Common myeloid progenitor, CD34-positive (primary cell): ENCODE measurements around the gene TCF12.

Experiments used
- CTCF ChIA-PET: fragments of 350-600 bp; sonication (Branson Sonifier 250); formaldehyde crosslinking; loops from one replicate; lab custom pipeline; 2021; ENCODE audit warnings: antibody characterized with exemption; lab: Charles Lee
- POLR2A ChIA-PET: fragments of 350-600 bp; sonication (Branson Sonifier 250); formaldehyde crosslinking; loops from one replicate; lab custom pipeline; 2021; ENCODE audit warnings: antibody characterized with exemption; lab: Charles Lee
- DNase-seq, 3 donors: peaks; one replicate each; pipeline versions ENCODE4 v3.0.0 to v3.0.0-alpha.2; 2013
- H3K27ac ChIP-seq, 2 experiments: 1 replicate in 1 of 2; 2 replicates in 1 of 2; pipeline ENCODE4 v1.7.0; 2013; ENCODE audit warnings: inconsistent platforms in 2 of 2, low read length in 2 of 2, mild to moderate bottlenecking in 2 of 2, low read depth in 1 of 2, moderate library complexity in 1 of 2; ENCODE audit not compliant: severe bottlenecking in 2 of 2, insufficient read depth in 1 of 2, poor library complexity in 1 of 2
- H3K27me3 ChIP-seq, 5 experiments: replicated peaks in 2 of 5; 1 replicate in 3 of 5; 2 replicates in 2 of 5; pipeline versions ENCODE4 v1.6.1 to v1.7.0; 2013; ENCODE audit warnings: low read length in 4 of 5, mild to moderate bottlenecking in 2 of 5, moderate library complexity in 2 of 5, inconsistent platforms in 1 of 5; ENCODE audit not compliant: insufficient read depth in 5 of 5, control insufficient read depth in 4 of 5
- H3K36me3 ChIP-seq, 4 experiments: 1 replicate in 2 of 4; 2 replicates in 2 of 4; pipeline versions ENCODE4 v1.6.1 to v1.7.0; 2013; ENCODE audit warnings: low read length in 3 of 4, control low read depth in 1 of 4, mild to moderate bottlenecking in 1 of 4; ENCODE audit not compliant: control insufficient read depth in 4 of 4, insufficient read depth in 4 of 4
- H3K4me1 ChIP-seq, 4 experiments: 1 replicate in 3 of 4; 2 replicates in 1 of 4; pipeline versions ENCODE4 v1.6.1 to v1.7.1; 2013; ENCODE audit warnings: low read length in 3 of 4, mild to moderate bottlenecking in 3 of 4, control low read depth in 1 of 4, inconsistent platforms in 1 of 4, moderate library complexity in 1 of 4; ENCODE audit not compliant: control insufficient read depth in 4 of 4, insufficient read depth in 4 of 4; ENCODE audit errors: control extremely low read depth in 1 of 4
- H3K4me3 ChIP-seq, 7 experiments: 1 replicate in 4 of 7; 2 replicates in 3 of 7; pipeline versions ENCODE4 v1.5.1 to v1.7.0; 2013; ENCODE audit warnings: mild to moderate bottlenecking in 7 of 7, low read length in 6 of 7, moderate library complexity in 6 of 7, inconsistent platforms in 2 of 7, low read depth in 2 of 7, control low read depth in 1 of 7; ENCODE audit not compliant: insufficient read depth in 4 of 7, control insufficient read depth in 1 of 7; ENCODE audit errors: extremely low read depth in 1 of 7
- H3K9me3 ChIP-seq, 5 experiments: 1 replicate in 4 of 5; 2 replicates in 1 of 5; pipeline versions ENCODE4 v1.6.1 to v1.7.1; 2013; ENCODE audit warnings: low read length in 4 of 5, mild to moderate bottlenecking in 2 of 5, inconsistent platforms in 1 of 5, low read depth in 1 of 5, moderate library complexity in 1 of 5; ENCODE audit not compliant: control insufficient read depth in 4 of 5, insufficient read depth in 2 of 5; ENCODE audit errors: control extremely low read depth in 1 of 5
- WGBS: methylation state at CpG from one replicate; pipeline ENCODE4 v1.1.5; 2013; ENCODE audit not compliant: insufficient coverage; 5-methylcytosine and 5-hydroxymethylcytosine counted together

Gene TCF12

GRCh38 chr15:57098896-57099295 lies 180.5 kb downstream of the TCF12 start:
- 100% methylated on average over 1 of the region's 2 CpGs for WGBS
- Histone ChIP-seq H3K27me3 (no peaks in the 10 kb centered on the region), H3K36me3 (peaks cover 0 to 8% (median 4%) of the 10 kb centered on the region in 4 experiments), H3K4me1 (peaks cover 0 to 16% (median 3%) of the 10 kb centered on the region in 4 experiments), H3K9me3 (no peaks in the 10 kb centered on the region), H3K27ac (no peak overlapping the region), H3K4me3 (no peak overlapping the region)
- POLR2A ChIA-PET: no interaction called here
- CTCF ChIA-PET: no interaction called here
- no peak for DNase-seq

DNA sequence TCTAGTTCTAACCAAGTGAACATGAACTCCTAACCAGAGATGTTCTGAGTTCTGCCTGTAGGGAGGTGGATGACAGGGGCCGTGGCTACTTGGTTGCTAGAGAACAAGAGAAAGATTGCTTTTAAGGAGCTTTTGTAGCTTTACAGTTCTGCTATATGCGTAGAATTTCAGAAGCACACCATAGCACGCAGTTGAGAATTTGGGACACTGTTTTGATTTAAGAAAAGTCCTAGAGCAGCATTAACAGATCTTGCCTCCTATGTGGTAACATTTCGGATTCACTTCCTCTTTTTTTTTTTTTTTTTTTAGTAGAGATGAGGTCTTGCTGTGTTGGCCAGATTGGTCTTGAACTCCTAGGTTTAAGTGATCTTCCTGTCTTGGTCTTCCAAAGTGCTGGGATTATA lies 181.7 kb downstream of the TCF12 start:
- Histone ChIP-seq H3K4me3 (no peak overlapping the region), H3K36me3 (peaks cover 0 to 8% (median under 1%) of the 10 kb centered on the region in 4 experiments), H3K27ac (no peak overlapping the region), H3K9me3 (no peaks in the 10 kb centered on the region), H3K4me1 (peaks cover 0 to 8% (median 0%) of the 10 kb centered on the region in 4 experiments), H3K27me3 (no peaks in the 10 kb centered on the region)
- ChIA-PET POLR2A (no interaction called here), CTCF (no interaction called here)
- WGBS: 89% methylated on average over 2 of the region's 4 CpGs
- DNase-seq: peak in 2 of 3 donors; percentile 43 to 54

DNA sequence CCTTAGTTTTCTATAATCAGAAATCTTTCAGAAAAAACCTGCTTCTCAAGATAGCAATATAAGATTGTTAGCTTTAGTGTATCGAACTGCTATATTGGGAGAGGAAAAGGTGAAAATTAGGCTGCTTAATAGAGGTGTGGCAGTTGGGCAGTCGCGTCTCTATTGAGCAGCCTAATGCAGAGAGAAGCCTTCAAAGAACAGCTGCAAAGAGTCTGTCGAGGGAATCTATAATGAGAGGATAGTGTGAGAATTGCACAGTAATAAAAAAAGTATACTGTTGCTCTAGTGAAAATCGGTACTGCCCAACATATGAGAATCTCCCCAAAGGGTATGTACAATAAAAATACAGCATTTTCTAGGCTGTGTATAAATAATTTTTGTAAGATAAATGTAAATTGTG lies 184.4 kb downstream of the TCF12 start:
- WGBS: 71% methylated on average over 4 of the region's 5 CpGs
- POLR2A ChIA-PET: no interaction called here
- Histone ChIP-seq H3K27ac (no peak overlapping the region), H3K36me3 (peaks cover 5 to 9% (median 5%) of the 10 kb centered on the region in 4 experiments), H3K4me1 (peaks cover 0 to 8% (median 0%) of the 10 kb centered on the region in 4 experiments), H3K4me3 (no peak overlapping the region), H3K27me3 (no peaks in the 10 kb centered on the region), H3K9me3 (peaks cover 0 to 4% (median 2%) of the 10 kb centered on the region in 5 experiments)
- DNase-seq: no peak
- CTCF ChIA-PET: interaction anchor here (0.5 to 1.5 kb wide), 6 partner anchors 9 to 611 kb away, joined by 3 to 4 read pairs (median 3); no protein-coding TSS in a partner anchor

- H3K36me3 ChIP-seq: peaks cover 5 to 12% (median 7%) of the 10 kb centered on the region in 4 experiments
- no peak for DNase-seq
- no CpG with 5 or more reads among the region's 2 CpGs for WGBS
- H3K9me3 ChIP-seq: peaks cover 0 to 4% (median 2%) of the 10 kb centered on the region in 5 experiments
- no peaks in the 10 kb centered on the region for H3K27me3 ChIP-seq
- ChIA-PET POLR2A (no interaction called here), CTCF (interaction anchor here (1.1 kb wide), 1 partner anchor 26 kb away, joined by 3 read pairs; no protein-coding TSS in a partner anchor)
- no peak overlapping the region for H3K27ac ChIP-seq
- peaks cover 0 to 27% (median 6%) of the 10 kb centered on the region in 4 experiments for H3K4me1 ChIP-seq
- no peak overlapping the region for H3K4me3 ChIP-seq
These were observed 189.9 kb downstream of the TCF12 start for GRCh38 chr15:57108296-57108695.

- Histone ChIP-seq H3K27me3 (no peaks in the 10 kb centered on the region), H3K4me1 (peaks cover 0 to 34% (median 8%) of the 10 kb centered on the region in 4 experiments), H3K27ac (no peak overlapping the region), H3K9me3 (peaks cover 0 to 4% (median 2%) of the 10 kb centered on the region in 5 experiments), H3K36me3 (peaks cover 5 to 12% (median 7%) of the 10 kb centered on the region in 4 experiments), H3K4me3 (no peak overlapping the region)
- POLR2A ChIA-PET: no interaction called here
- no CpG with 5 or more reads among the region's 2 CpGs for WGBS
- DNase-seq: no peak
- CTCF ChIA-PET: interaction anchor here (1.1 kb wide), 1 partner anchor 26 kb away, joined by 3 read pairs; no protein-coding TSS in a partner anchor
These were observed 190.6 kb downstream of the TCF12 start for GRCh38 chr15:57109005-57109404.

GRCh38 chr15:57111002-57111401 lies 192.6 kb downstream of the TCF12 start:
- H3K27me3 ChIP-seq: no peaks in the 10 kb centered on the region
- 100% methylated on average over 2 of the region's 4 CpGs for WGBS
- H3K27ac ChIP-seq: no peak overlapping the region
- peak overlapping the region in 1 of 7 experiments; percentile 35 for H3K4me3 ChIP-seq
- no peak for DNase-seq
- ChIA-PET CTCF (interaction anchor here (1.2 kb wide), 1 partner anchor 9 kb away, joined by 3 read pairs; no protein-coding TSS in a partner anchor), POLR2A (no interaction called here)
- H3K36me3 ChIP-seq: peaks cover 5 to 12% (median 6%) of the 10 kb centered on the region in 4 experiments
- H3K4me1 ChIP-seq: peaks cover 3 to 52% (median 15%) of the 10 kb centered on the region in 4 experiments
- peaks cover 0 to 4% (median 2%) of the 10 kb centered on the region in 5 experiments for H3K9me3 ChIP-seq

DNA sequence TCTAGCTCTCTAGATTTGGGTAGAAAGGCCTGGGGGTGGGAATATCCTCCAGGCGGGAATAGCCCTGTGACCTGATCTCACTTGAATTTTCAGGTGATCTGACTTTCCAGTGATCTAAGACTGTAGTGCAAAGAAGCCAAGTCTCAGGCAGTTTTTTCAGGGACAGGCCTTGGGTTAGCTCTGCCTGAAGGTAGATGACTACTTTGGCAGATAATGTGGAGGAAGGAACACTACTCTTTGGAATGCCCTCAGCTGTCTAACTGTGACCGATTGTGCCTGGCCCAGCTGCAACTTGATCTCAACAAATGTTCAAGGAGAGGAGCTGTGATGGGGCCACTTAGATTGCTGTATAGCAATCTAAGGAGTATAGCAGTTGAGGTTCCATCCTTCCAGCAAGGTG lies 193.7 kb downstream of the TCF12 start:
- H3K36me3 ChIP-seq: peaks cover 0 to 6% (median under 1%) of the 10 kb centered on the region in 4 experiments
- no peak overlapping the region for H3K4me3 ChIP-seq
- no CpG with 5 or more reads among the region's 2 CpGs for WGBS
- no peaks in the 10 kb centered on the region for H3K9me3 ChIP-seq
- POLR2A ChIA-PET: no interaction called here
- DNase-seq: no peak
- H3K4me1 ChIP-seq: peaks cover 3 to 55% (median 15%) of the 10 kb centered on the region in 4 experiments
- no peaks in the 10 kb centered on the region for H3K27me3 ChIP-seq
- CTCF ChIA-PET: interaction anchor here (0.7 to 4.1 kb wide), 3 partner anchors 10 to 46 kb away, joined by 3 to 26 read pairs (median 3); no protein-coding TSS in a partner anchor
- H3K27ac ChIP-seq: no peak overlapping the region
